ENCODE data around the gene OR6S1.
A peak's percentile ranks its signal among the peaks of the same experiment; 100 is the strongest.
"Not testable (repeated sequence)": the region's sequence is repeated elsewhere in the genome, so short reads cannot be mapped to it uniquely, and the experiment has no call there.

The OR6S1 gene

DNA sequence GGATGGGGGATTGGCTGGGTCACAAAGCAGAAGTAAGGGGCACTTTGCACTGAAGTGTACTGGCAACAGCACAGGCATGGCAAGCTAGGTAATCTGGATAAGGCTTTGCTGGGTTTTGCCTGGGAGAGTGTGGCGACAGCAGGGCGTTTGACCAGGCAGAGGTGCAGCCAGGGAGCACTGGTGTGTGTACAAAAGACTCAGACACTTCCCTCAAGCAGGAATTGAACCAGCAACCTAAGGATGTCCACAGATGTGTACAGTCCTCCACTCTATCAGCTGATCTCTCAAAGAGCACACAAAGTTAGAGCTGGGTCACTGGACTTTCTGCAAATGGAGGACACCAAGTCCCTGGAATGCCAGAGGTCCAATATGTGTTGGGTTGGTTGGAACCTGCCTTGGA, 27.5 kb upstream of the OR6S1 start:
- DNase-seq (ENCODE audit: low read depth) = no peak

GRCh38 chr14:20667957-20668356, 26.5 kb upstream of the OR6S1 start:
- DNase-seq (ENCODE audit: low read depth) = no peak

DNA sequence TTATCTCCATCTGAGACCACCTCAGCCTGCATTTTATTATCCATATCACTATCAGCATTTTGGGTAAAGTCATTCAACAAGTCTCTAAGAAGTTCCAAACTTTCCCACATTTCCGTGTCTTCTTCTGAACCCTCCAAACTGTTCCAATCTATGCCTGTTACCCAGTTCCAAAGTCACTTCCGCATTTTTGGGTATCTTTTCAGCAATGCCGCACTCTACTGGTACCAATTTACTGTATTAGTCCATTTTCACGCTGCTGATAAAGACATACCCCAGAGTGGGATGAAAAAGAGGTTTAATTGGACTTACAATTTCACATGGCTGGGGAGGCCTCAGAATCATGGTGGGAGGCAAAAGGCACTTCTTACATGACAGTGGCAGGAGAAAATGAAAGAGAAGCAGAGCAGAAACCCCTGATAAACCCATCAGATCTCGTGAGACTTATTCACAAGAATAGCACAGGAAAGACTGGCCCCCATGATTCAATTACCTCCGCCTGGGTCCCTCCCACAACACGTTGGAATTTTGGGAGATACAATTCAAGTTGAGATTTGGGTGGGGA, 25.0 kb upstream of the OR6S1 start:
- not testable (repeated sequence) for DNase-seq (ENCODE audit: low read depth)

DNA sequence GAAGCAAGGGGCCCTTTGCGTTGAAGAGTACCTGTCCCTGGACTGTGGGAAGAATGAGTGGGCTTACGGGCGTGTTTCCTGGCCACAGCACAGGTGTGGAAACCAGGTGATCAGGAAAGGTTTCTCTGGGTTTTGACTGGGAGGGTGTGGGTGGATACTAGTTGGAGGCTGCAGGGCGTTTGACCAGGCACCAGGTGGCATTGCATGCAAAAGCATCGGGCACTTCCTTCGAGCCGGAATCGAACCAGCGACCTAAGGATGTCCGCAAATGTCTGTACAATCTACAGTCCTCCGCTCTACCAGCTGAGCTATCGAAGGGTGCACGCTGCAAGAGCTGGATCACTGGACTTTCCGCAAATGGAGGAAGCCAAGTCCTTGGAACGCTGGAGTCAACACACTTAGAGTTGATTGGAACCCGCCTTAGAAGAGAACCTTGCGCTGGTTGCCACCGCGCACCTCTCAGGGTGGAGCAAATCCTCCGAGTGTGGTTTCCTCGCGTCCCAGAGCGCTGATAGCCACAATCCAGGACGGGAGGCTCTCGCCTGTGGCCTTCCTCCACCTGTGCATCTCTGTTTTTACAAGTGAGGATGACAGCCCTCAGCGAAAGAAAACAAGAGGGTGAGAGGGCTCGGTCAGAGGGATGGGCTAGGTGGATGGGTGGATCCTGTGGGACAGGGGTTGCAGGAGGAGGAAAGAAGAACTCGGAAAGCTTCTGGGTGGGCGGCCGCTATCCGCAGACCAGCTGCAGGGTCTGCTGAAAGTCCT, 21.7 kb upstream of the OR6S1 start:
- DNase-seq (ENCODE audit: low read depth) = peak; percentile 84

- no peak for DNase-seq (ENCODE audit: low read depth)
These were observed 19.7 kb upstream of the OR6S1 start for GRCh38 chr14:20661197-20661596.

GRCh38 chr14:20659813-20660395, 18.4 kb upstream of the OR6S1 start:
- DNase-seq (ENCODE audit: low read depth) = no peak

DNA sequence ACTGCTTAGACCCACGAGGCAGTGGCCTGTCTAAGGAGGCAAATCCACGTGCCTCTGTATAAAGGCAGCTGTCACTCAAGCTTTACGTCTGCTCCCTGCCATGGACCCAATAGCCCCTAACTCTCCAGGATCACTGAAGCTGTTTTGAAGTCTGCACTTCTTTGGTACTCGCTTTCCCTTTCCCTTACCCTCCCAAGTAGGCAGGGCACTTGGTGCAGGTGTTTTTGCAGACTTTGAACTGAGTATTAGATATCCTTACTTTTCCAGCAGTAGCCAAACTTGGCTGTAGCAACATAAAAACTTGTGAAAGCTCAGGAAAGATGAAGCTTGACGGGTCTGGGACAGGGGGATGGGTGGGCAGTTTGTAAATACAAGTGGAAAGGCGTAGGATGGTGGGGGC, 17.8 kb upstream of the OR6S1 start:
- no peak for DNase-seq (ENCODE audit: low read depth)

DNA sequence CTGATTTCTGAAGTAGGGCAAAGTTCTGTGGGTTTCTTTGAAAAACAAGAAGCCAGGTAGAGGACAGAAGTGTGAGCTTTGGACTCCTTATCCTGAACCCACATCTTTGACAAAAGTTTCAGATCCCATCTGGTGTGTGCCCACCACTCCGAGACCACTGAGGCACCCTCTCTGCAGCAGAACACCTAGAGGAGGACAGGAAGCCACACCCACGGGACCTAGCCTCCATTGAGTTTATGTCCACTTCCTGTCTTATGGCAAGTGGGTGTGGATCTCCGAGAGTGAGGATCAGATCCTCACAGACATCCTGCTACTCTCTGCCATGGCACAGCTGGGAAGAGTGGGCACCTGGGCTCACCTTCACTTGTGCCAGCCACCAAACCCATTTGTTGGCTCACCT, 16.8 kb upstream of the OR6S1 start:
- no peak for DNase-seq (ENCODE audit: low read depth)

DNA sequence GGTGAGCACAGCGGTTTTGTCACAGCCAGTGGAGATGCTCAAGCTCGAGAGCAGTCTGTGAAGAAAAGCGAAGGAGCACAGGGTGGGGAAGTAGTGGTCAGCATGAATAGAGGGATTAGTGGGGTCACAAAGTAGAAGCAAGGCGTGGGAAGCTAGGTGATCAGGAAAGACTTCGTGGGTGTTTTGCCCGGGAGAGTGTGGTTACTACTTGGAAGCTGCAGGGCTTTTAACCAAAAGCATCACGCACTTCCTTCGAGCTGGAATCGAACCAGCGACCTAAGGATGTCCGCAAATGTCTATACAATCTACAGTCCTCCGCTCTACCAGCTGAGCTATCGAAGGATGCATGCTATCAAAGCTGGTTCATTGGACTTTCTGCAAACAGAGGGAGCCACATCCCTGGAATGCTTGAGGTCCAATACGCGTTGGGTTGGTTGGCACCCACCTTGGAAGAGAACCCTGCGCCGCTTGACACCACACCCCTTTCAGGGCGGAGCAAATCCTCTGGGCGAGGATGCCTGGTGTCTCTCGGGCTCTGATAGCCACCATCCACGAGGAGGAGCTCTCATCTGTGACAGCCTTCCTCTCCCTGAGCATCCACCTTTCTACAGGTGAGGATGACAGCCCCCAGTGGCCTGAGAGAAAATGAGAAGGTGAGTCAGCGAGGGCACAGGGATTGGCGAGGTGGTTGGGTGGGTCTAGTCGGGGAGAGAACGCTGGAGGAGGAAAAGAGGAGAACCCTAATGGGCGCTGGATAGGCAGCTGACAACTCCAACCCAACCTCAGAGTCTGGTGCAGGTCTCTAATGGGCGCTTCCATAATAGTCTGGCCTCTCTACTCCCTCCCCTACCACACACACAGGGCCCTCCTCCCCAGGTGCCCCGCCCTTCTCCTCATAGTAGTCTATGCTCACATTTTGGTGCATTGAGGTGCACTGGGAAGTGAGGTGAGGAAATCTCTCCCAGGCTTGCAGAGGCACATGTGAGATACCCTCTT, 16.0 kb upstream of the OR6S1 start:
- peak; percentile 35 for DNase-seq (ENCODE audit: low read depth)

GRCh38 chr14:20656274-20656673, 14.8 kb upstream of the OR6S1 start:
- DNase-seq (ENCODE audit: low read depth) = no peak

- DNase-seq (ENCODE audit: low read depth) = no peak
These were observed 14.4 kb upstream of the OR6S1 start for GRCh38 chr14:20655851-20656250.

DNA sequence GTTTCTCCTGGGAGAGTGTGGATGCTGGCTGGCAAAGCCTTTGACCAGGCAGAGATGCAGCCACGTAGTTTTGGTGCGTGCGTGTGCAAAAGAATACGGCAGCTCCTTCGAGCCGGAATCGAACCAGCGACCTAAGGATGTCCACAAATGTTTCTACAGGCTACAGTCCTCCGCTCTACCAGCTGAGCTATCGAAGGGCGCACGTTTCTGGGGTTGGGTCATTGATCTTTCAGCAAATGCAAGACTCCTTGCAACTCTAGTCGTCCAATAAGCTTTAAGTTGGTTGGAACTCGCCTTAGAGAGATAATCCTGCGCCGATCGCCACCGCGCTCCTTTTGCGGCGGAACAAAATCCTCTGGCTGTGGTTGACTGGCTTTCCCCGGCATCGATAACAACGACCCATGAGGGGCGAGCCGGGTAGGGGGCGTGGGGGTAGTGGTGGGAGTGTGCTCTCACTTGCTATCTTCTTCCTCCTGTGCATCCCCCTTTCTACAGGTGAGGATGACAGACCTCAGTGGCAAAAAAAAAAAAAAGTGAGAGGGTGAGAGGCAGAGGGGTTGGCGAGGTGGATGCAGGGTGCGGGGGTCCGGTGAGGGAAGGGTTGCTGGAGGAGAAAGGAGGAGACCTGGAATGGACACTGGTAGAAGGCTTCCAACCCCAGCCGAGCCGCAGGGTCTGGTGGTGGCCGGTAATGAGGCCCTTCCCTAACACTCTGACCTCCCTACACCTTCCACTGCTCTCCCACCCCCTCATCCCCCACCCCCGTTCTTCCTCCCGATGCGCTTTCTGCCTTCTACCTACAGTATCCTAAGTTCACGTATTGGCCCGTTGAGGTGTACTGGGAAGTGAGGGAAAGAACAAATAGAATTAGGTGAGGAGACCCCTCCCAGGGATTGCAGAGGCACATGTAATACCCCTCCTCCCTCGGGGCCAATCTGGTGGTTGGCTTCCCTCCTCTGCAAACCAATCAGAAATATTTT, 11.8 kb upstream of the OR6S1 start:
- DNase-seq (ENCODE audit: low read depth) = peak; percentile 79

DNA sequence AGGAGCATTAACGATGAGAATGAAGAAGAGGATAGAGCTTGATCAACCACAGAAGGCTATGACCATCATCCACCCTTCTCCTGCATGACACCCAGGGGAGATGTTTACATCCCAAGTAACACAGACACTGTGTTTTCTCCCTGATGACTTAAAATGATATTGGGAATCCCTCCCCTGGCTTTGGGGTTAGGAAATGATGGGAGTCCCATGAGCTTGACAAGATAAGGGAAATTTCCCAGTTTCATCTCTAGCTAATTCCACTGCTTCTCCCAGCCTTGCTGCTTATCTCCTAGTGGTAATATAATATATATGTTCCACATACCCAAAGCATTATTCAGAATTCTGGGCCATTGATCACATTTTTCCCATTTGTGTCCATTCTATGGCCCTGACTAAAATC, 4.0 kb upstream of the OR6S1 start:
- DNase-seq (ENCODE audit: low read depth) = no peak

DNA sequence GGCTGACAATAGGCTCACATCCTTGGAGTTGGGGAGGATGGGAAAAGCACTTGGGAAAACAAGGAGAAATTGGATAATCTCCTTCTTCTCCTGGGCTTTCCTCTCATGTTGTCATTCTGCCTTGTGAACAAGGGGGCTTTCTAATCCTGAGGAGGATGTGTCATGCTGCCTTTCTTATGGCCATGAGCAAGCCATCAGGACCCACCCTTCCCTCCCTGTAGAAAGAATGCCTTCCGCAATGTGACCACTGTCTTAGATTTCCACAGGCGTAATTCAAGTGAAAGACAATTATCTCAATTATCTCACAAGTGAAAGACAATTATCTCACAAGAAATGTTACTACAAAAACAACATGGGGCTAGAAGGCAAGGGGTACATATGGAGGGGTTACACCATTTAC, 3.0 kb upstream of the OR6S1 start:
- no peak for DNase-seq (ENCODE audit: low read depth)

DNA sequence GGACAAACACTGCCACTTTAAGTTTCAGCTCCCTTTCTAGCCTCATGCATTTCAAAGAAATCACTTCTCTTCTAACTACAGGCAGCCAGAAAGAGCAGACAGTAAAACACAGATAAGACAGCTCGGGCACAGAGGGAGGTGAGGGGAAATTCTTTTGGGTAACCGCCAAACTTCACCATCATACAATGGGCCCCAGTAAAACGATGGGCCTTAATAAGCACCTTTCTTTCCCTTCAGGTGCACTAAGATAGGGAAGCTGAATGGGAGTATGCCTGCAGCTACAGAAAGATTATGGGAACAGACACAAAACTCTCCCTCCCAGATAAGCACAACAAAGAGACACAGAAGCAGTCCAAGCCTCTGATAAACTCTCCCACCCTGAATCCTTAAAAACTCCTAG, 1.3 kb upstream of the OR6S1 start:
- DNase-seq (ENCODE audit: low read depth) = not testable (repeated sequence)

DNA sequence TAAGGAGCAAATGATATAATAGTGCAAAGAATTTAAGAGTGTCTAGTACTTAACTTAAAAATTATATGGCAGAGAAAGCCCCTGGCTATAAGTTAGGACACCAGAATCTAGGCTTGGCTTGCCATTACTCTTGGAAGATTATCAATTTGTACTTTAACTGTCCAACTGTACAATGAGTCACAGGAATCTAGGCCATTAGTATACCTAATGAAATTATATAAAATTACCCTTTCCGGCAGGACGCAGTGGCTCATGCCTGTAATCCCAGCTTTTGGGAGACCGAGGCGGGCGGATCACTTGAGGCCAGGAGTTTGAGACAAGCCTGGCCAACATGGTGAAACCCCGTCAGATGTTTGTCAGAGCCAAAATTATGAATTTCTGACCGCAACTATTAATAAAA, 691 bp upstream of the OR6S1 start:
- no peak for DNase-seq (ENCODE audit: low read depth)

DNA sequence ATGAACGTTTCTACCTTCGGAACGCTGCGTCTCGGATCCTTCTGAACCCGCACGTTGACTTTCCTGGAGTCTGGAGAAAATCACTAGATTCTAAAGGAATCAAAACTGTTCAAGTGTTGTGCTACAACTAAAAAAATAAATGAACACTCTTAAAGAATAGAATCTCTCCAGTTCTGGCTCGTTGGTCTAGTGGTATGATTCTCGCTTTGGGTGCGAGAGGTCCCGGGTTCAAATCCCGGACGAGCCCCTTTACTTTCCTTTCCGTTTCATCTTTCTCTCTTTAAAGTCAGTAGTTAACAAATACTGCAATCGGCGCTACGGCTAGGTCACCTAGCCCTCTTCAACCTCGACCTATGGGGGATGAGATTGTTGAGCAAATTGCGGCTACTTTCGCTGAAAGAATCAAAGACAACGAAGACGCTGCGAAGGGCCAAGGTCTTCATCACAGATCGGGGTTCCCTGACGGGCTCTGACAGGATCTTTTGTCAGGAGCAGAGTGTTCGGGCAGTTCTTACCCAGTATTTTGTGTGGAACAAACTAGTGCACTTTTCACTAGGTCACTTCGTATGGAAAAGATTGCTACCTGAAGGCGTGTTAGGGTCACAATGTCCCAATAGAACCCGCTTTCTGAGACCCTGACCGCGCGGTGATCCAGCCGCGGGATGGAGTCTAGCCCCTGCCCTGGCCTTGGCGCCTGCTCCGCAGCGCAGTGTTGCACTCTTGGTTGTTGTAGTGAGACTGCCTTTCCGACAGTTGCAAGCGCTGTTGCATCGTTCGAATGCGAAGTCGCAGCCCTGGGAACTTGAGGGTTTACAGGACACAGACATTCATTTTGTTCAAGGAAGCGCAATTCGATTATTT, 8.4 kb downstream of the OR6S1 start:
- DNase-seq (ENCODE audit: low read depth) = peak; percentile 93

DNA sequence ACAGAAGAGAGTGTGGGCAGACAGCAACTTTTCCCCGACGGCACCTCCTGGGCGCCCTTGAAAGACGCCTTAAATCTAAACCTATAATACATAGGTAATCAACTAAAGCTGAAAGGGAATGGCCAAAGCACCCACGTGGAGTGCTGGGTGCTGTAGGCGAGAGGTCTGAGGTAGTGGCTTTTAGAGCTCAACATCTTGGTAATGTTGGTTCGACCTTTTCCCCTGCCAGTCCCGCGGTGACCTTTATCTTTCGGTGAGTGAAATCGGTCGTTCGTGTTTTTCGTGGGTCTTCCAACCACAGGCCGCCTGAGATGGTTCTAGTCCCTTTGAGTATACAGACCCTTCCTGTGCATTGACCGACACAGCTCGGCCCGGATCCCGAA, 9.1 kb downstream of the OR6S1 start:
- no peak for DNase-seq (ENCODE audit: low read depth)

DNA sequence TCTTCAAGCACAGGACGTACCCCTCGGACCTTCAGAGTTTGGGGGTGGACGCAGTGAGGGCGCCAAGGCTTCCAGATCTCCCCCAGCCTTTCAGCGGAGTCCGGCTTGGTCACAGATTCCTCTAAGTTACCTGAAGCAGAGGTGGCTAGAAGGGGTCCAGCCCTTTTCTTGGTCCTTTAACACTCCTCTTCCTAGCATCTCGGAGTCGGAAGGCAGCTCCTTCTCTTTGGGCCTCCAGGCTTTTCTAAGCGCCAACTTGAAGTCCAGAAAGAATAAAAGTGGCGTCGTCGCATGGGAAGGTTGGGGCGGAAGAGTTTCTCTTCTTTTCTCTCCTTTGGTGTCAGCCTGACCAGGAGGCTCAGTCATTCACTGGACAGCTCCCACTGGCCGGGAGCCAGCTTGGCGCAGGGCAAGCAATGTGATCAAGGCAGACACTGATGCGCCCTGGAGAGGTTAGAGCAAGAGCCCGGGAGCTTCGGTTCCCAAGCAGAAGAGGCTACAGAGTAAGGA, 9.6 kb downstream of the OR6S1 start:
- peak; percentile 75 for DNase-seq (ENCODE audit: low read depth)

All from iris pigment epithelial cell (primary cell).